GM12878 (cell line): ENCODE data around the gene LEKR1. TPM values are rescaled to one million over a fixed set of nuclear protein-coding genes. Genes with fewer than 3 reads are reported as not detected.

Source experiments
- ATAC-seq: fragments of 200-7000 bp; cut with Tn5 transposase; 3 replicates; pipeline ENCODE4 v1.9.1; 2020; ENCODE audit warnings: mild to moderate bottlenecking, moderate library complexity
- BruUV-seq: library from RNA; stranded (reverse); fragments of 400-500 nt; replicated peaks from 2 replicates; lab custom pipeline; 2021; lab: Mats Ljungman, UMichigan
- CTCF ChIA-PET: fragments of 300-600 bp; sonication (Branson Sonifier 250); formaldehyde crosslinking; extraction: SDS; loops from one replicate; lab custom pipeline; 2021; ENCODE audit warnings: inconsistent platforms; lab: Yijun Ruan, JAX
- POLR2A ChIA-PET: fragments of 350-600 bp; formaldehyde crosslinking; extraction: SDS; loops from one replicate; lab custom pipeline; 2021; ENCODE audit warnings: inconsistent platforms; lab: Charles Lee
- RAD21 ChIA-PET: fragments of 300-600 bp; sonication (Branson Sonifier 250); formaldehyde crosslinking; loops from one replicate; lab custom pipeline; 2023; ENCODE audit warnings: antibody characterized with exemption; ENCODE audit not compliant: unreplicated experiment; lab: Charles Lee
- SMC1A ChIA-PET: fragments of 300-600 bp; sonication (Branson Sonifier 250); formaldehyde crosslinking; loops from one replicate; lab custom pipeline; 2023; ENCODE audit not compliant: unreplicated experiment, uncharacterized antibody; lab: Charles Lee
- DNase-seq: peaks from one replicate; pipeline ENCODE4 v3.0.0-alpha.2; 2011; ENCODE audit warnings: low read depth, low spot score
- FAIRE-seq: peaks from 3 replicates; lab custom pipeline; 2011; peaks lifted over from hg19 to GRCh38; lab: Jason Lieb, UNC
- H2AFZ ChIP-seq: 2 replicates; pipeline ENCODE4 v1.6.0; 2011; ENCODE audit warnings: low read depth, low read length, control low read depth; ENCODE audit not compliant: control insufficient read depth
- H3K27ac ChIP-seq: 2 replicates; pipeline ENCODE4 v1.5.1; 2011; ENCODE audit warnings: control low read depth; ENCODE audit not compliant: control insufficient read depth, insufficient read depth
- H3K27me3 ChIP-seq, 2 experiments: replicated peaks in 1 of 2; 2 replicates each; pipeline versions ENCODE4 v1.6.0 to v1.6.1; 2011; ENCODE audit warnings: low read length in 1 of 2; ENCODE audit not compliant: control insufficient read depth in 2 of 2, insufficient read depth in 2 of 2
- H3K36me3 ChIP-seq, 2 experiments: 2 replicates each; pipeline ENCODE4 v1.5.1; 2011; ENCODE audit warnings: low read length in 1 of 2; ENCODE audit not compliant: control insufficient read depth in 2 of 2, insufficient read depth in 2 of 2
- H3K4me1 ChIP-seq: 2 replicates; pipeline ENCODE4 v1.6.1; 2011; ENCODE audit warnings: mild to moderate bottlenecking, low read length, moderate library complexity, mixed read lengths; ENCODE audit not compliant: control insufficient read depth, insufficient read depth
- H3K4me2 ChIP-seq: 2 replicates; pipeline ENCODE4 v1.6.0; 2011; ENCODE audit warnings: control low read depth; ENCODE audit not compliant: control insufficient read depth, insufficient read depth
- H3K4me3 ChIP-seq: fragments of 200-600 bp; sonication (generic); 2 replicates; pipeline ENCODE4 v1.5.1; 2016
- H3K79me2 ChIP-seq: 2 replicates; pipeline ENCODE4 v1.6.0; 2011; ENCODE audit warnings: low read length; ENCODE audit not compliant: control insufficient read depth, insufficient read depth
- H3K9ac ChIP-seq: 2 replicates; pipeline ENCODE4 v1.8.0; 2011; ENCODE audit warnings: low read length, control low read depth, mixed read lengths; ENCODE audit not compliant: control insufficient read depth, insufficient read depth
- H3K9me3 ChIP-seq: replicated peaks from 3 replicates; pipeline ENCODE4 v1.5.1; 2011; ENCODE audit warnings: mild to moderate bottlenecking, low read length; ENCODE audit not compliant: control insufficient read depth, insufficient read depth
- H4K20me1 ChIP-seq: 2 replicates; pipeline ENCODE4 v1.6.0; 2011; ENCODE audit not compliant: control insufficient read depth, insufficient read depth
- BHLHE40 ChIP-seq, 2 experiments: fragments of 450-650 bp in 1 of 2; IDR thresholded peaks; 2 replicates each; pipeline ENCODE4 v1.6.1; 2011 to 2017; ENCODE audit warnings: low read depth in 2 of 2, borderline replicate concordance in 1 of 2, improper control_type of control experiment in 1 of 2, low read length in 1 of 2, mild to moderate bottlenecking in 1 of 2
- GABPA ChIP-seq: IDR thresholded peaks from 2 replicates; pipeline ENCODE4 v1.6.1; 2014; ENCODE audit warnings: antibody characterized with exemption, low read depth, mild to moderate bottlenecking, inconsistent platforms
- HDAC2 ChIP-seq: fragments of 200-600 bp; sonication (generic); IDR thresholded peaks from 2 replicates; pipeline ENCODE4 v1.6.1; 2017
- MYC ChIP-seq: IDR thresholded peaks from 2 replicates; pipeline ENCODE4 v1.6.1; 2011; ENCODE audit warnings: mild to moderate bottlenecking, low read length, moderate library complexity, inconsistent platforms; ENCODE audit not compliant: insufficient read depth, insufficient replicate concordance, insufficient read length, severe bottlenecking
- SMAD5 ChIP-seq: IDR thresholded peaks from 2 replicates; pipeline ENCODE4 v1.6.1; 2016; ENCODE audit warnings: antibody characterized with exemption, low read depth
- ZBTB4 ChIP-seq: fragments of 450-650 bp; formaldehyde crosslinking; IDR thresholded peaks from 2 replicates; pipeline ENCODE4 v1.4.0; 2022; ENCODE audit warnings: mild to moderate bottlenecking, moderate library complexity
- ZNF384 ChIP-seq: IDR thresholded peaks from 2 replicates; pipeline ENCODE4 v1.6.1; 2012; ENCODE audit warnings: low read depth, mild to moderate bottlenecking, low read length, improper control_type of control experiment, borderline replicate concordance
- WGBS: methylation state at CpG from one replicate; pipeline ENCODE4 v1.1.6; 2016; ENCODE audit warnings: low lambda C conversion rate; ENCODE audit not compliant: insufficient replicate concordance, insufficient coverage; ENCODE audit errors: missing lambda C conversion rate; 5-methylcytosine and 5-hydroxymethylcytosine counted together
- in situ Hi-C: fragments of 300-500 bp; cut with MboI; formaldehyde crosslinking; loops from 9 replicates; pipeline ENCODE4 v1.14.3; 2018; ENCODE audit warnings: mixed read lengths
- intact Hi-C: fragments of 100-400 bp; cut with micrococcal nuclease; formaldehyde crosslinking; loops from one replicate; pipeline ENCODE4 v1.14.2; 2022; ENCODE audit not compliant: unreplicated experiment
- polyA plus RNA-seq, 11 experiments: library from polyadenylated mRNA; depleted of rRNA in 4 of 11; unstranded in 6 of 11; stranded (reverse) in 5 of 11; fragments of >200 nt; fragmentation: Nextera tagmentation in 4 of 11; fragmentation: Illumina TruSeq in 1 of 11; extraction: Ambion mirVana in 4 of 11; extraction: Trizol in 1 of 11; gene quantifications; 1 replicate in 1 of 11; 2 replicates in 10 of 11; pipeline versions ENCODE4 v1.2.1 to v1.2.3, GENCODE V29; 2011 to 2016; ENCODE audit warnings: inconsistent platforms in 2 of 11, missing spikeins in 2 of 11, low read depth in 1 of 11
- total RNA-seq, 4 experiments: library from RNA; depleted of rRNA in 3 of 4; stranded (reverse); fragments of >200 nt in 3 of 4; fragmentation: Illumina TruSeq in 1 of 4; extraction: Trizol in 1 of 4; gene quantifications; 2 replicates each; pipeline versions ENCODE4 v1.2.1 to v1.2.3, GENCODE V29; 2013 to 2021

Gene LEKR1
- total and polyA plus RNA-seq, 10 of the 15 experiments (the other 5 are each of a cell fraction or from before 2014, with no cell fraction given) = 0.48 to 3.2 (median 1.3) TPM

DNA sequence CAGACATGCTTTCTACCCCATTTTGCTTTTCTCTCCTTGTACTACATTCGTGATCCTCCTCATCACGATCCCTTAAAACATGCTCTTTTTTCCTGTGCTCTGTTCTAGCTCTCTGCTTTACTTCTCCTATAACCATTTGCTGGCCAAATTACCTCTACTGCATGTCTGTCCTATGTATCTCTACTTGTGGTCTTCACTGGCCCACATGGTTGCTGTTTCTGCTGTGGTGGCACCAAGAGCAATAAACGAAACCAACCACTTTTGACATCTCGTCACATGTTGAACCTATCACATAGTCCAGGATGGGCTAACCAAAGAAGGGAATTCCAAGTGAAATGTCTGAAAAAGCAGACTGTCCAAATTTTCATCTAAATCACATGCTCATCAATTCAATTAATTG, 115.2 kb downstream of the LEKR1 start:
- Histone ChIP-seq H3K9me3 (no peaks in the 10 kb centered on the region), H4K20me1 (no peaks in the 10 kb centered on the region), H3K27me3 (no peaks in the 10 kb centered on the region), H2AFZ (no peak overlapping the region), H3K27ac (no peak overlapping the region), H3K4me3 (no peak overlapping the region), H3K9ac (no peak overlapping the region), H3K79me2 (no peaks in the 10 kb centered on the region), H3K36me3 (no peaks in the 10 kb centered on the region), H3K4me1 (no peaks in the 10 kb centered on the region), H3K4me2 (no peak overlapping the region)
- intact Hi-C loops (no loop called here), in situ Hi-C loops (no loop called here)
- ATAC-seq (no peak), DNase-seq (no peak), FAIRE-seq (peak; percentile 75)
- BruUV-seq = no TSS peak
- ChIA-PET SMC1A (interaction anchor here (0.7 to 1.8 kb wide), 2 partner anchors 34 to 38 kb away, joined by 3 to 4 read pairs; no protein-coding TSS in a partner anchor), RAD21 (no interaction called here), CTCF (no interaction called here), POLR2A (no interaction called here)
- TF ChIP-seq SMAD5 = no peak
- no peak for TF ChIP-seq GABPA
- no peak for TF ChIP-seq BHLHE40 (IDR thresholded peaks at IDR 0.05; ENCODE audit: borderline replicate concordance in 1 of 2, low read depth in 2 of 2, low read length in 1 of 2)
- TF ChIP-seq ZBTB4 = no peak
- no peak for TF ChIP-seq ZNF384
- no peak for TF ChIP-seq MYC
- no peak for TF ChIP-seq HDAC2
- 87% methylated on average over 4 of the region's 4 CpGs for WGBS
